Endothelial cell of umbilical vein (primary cell): ENCODE results near the gene C1orf105.

Experiments
- EZH2 ChIP-seq: IDR thresholded peaks from 2 replicates; pipeline ENCODE4 v1.6.1; 2012; ENCODE audit warnings: borderline replicate concordance, low read depth, mild to moderate bottlenecking, moderate library complexity, low read length, inconsistent platforms; ENCODE audit not compliant: severe bottlenecking
- JUN ChIP-seq: IDR thresholded peaks from 2 replicates; pipeline ENCODE4 v1.6.1; 2011; ENCODE audit warnings: borderline replicate concordance, low read depth; ENCODE audit not compliant: insufficient read length, insufficient read depth
- POLR2A ChIP-seq: IDR thresholded peaks from 2 replicates; pipeline ENCODE4 v1.6.1; 2012; ENCODE audit warnings: low read depth, mild to moderate bottlenecking, control low read depth, low read length
- POLR2AphosphoS5 ChIP-seq: IDR thresholded peaks from 2 replicates; pipeline ENCODE4 v1.6.1; 2012; ENCODE audit warnings: low read depth, mild to moderate bottlenecking, control low read depth, low read length, moderate library complexity; ENCODE audit not compliant: insufficient read depth
- TF ChIP-seq, protein P1 (sequence below), 2 donors: IDR thresholded peaks; 1 replicate in 1 of 2; 2 replicates in 1 of 2; pipeline ENCODE4 v1.5.1; 2011; ENCODE audit warnings: low read length in 2 of 2, mild to moderate bottlenecking in 2 of 2, moderate library complexity in 2 of 2, control low read depth in 1 of 2, inconsistent platforms in 1 of 2, low read depth in 1 of 2; ENCODE audit not compliant: insufficient read depth in 1 of 2; ENCODE audit errors: extremely low read depth in 1 of 2

DNA sequence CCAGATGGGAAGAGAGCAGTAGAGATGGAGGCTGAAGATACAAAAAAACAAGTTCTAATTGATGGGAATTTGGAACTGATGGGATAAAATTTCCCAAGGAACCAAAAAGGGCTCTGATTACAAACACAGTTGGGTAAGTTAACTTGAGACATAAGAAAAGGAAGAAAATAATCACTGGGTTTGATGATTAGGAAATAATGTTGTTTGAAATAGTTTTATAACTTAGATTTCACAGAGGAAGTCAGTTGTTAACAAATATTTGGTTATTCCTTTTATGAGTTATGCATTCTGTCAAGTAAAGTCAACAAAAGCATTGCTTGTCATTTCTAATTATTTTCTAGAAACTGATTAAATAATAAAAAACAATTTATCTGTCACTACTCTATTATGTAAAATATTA lies 92.1 kb downstream of the C1orf105 start:
- TF ChIP-seq POLR2AphosphoS5 = no peak
- no peak for TF ChIP-seq EZH2
- TF ChIP-seq POLR2A = no peak
- TF ChIP-seq, protein P1, sequence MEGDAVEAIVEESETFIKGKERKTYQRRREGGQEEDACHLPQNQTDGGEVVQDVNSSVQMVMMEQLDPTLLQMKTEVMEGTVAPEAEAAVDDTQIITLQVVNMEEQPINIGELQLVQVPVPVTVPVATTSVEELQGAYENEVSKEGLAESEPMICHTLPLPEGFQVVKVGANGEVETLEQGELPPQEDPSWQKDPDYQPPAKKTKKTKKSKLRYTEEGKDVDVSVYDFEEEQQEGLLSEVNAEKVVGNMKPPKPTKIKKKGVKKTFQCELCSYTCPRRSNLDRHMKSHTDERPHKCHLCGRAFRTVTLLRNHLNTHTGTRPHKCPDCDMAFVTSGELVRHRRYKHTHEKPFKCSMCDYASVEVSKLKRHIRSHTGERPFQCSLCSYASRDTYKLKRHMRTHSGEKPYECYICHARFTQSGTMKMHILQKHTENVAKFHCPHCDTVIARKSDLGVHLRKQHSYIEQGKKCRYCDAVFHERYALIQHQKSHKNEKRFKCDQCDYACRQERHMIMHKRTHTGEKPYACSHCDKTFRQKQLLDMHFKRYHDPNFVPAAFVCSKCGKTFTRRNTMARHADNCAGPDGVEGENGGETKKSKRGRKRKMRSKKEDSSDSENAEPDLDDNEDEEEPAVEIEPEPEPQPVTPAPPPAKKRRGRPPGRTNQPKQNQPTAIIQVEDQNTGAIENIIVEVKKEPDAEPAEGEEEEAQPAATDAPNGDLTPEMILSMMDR (IDR thresholded peaks at IDR 0.05; ENCODE audit: extremely low read depth in 1 of 2, insufficient read depth in 1 of 2, low read depth in 1 of 2, low read length in 2 of 2) = no peak
- no peak for TF ChIP-seq JUN
